ENCODE measurements around the gene OR11L1.

Gene OR11L1

GRCh38 chr1:247797518-247797917, 44.2 kb downstream of the OR11L1 start:
- DNase-seq, result no peak
